Endothelial cell of umbilical vein (primary cell): ENCODE results near the gene RIC8B.

ENCODE experiments used
- EZH2 ChIP-seq: IDR thresholded peaks from 2 replicates; pipeline ENCODE4 v1.6.1; 2012; ENCODE audit warnings: borderline replicate concordance, low read depth, mild to moderate bottlenecking, moderate library complexity, low read length, inconsistent platforms; ENCODE audit not compliant: severe bottlenecking
- JUN ChIP-seq: IDR thresholded peaks from 2 replicates; pipeline ENCODE4 v1.6.1; 2011; ENCODE audit warnings: borderline replicate concordance, low read depth; ENCODE audit not compliant: insufficient read length, insufficient read depth
- MYC ChIP-seq: IDR thresholded peaks from one replicate; pipeline ENCODE4 v1.6.1; 2011; ENCODE audit warnings: mild to moderate bottlenecking, low read depth, low read length
- POLR2AphosphoS5 ChIP-seq: IDR thresholded peaks from 2 replicates; pipeline ENCODE4 v1.6.1; 2012; ENCODE audit warnings: low read depth, mild to moderate bottlenecking, control low read depth, low read length, moderate library complexity; ENCODE audit not compliant: insufficient read depth
- TF ChIP-seq, protein P1 (sequence below), 2 donors: IDR thresholded peaks; 1 replicate in 1 of 2; 2 replicates in 1 of 2; pipeline ENCODE4 v1.5.1; 2011; ENCODE audit warnings: low read length in 2 of 2, mild to moderate bottlenecking in 2 of 2, moderate library complexity in 2 of 2, control low read depth in 1 of 2, inconsistent platforms in 1 of 2, low read depth in 1 of 2; ENCODE audit not compliant: insufficient read depth in 1 of 2; ENCODE audit errors: extremely low read depth in 1 of 2
- TF ChIP-seq, protein P2 (sequence below): IDR thresholded peaks from 2 replicates; pipeline ENCODE4 v1.6.1; 2011; ENCODE audit not compliant: insufficient read depth, insufficient read length

DNA sequence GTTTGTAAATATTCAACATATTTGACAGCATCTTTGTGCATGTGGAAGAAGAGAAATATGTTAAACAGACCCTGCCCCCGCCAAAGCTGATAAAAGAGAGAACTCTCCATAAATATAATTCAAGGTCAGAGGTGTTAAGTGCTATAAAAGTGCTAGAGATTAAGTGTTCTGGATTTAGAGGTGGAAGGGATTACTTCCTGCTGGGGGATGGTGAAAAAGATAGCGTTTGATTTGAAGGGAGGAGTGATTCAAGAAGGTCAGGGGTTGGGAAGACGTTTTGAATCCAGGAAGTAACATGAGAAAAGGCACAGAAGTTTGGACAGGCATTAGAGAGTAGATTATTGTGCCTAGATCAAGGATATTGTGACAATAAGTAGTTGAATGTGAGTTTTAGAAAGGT is 30.2 kb downstream of the RIC8B start:
- TF ChIP-seq, protein P1, sequence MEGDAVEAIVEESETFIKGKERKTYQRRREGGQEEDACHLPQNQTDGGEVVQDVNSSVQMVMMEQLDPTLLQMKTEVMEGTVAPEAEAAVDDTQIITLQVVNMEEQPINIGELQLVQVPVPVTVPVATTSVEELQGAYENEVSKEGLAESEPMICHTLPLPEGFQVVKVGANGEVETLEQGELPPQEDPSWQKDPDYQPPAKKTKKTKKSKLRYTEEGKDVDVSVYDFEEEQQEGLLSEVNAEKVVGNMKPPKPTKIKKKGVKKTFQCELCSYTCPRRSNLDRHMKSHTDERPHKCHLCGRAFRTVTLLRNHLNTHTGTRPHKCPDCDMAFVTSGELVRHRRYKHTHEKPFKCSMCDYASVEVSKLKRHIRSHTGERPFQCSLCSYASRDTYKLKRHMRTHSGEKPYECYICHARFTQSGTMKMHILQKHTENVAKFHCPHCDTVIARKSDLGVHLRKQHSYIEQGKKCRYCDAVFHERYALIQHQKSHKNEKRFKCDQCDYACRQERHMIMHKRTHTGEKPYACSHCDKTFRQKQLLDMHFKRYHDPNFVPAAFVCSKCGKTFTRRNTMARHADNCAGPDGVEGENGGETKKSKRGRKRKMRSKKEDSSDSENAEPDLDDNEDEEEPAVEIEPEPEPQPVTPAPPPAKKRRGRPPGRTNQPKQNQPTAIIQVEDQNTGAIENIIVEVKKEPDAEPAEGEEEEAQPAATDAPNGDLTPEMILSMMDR (IDR thresholded peaks at IDR 0.05; ENCODE audit: extremely low read depth in 1 of 2, insufficient read depth in 1 of 2, low read depth in 1 of 2, low read length in 2 of 2) = no peak
- no peak for TF ChIP-seq MYC
- no peak for TF ChIP-seq JUN
- no peak for TF ChIP-seq EZH2
- no peak for TF ChIP-seq POLR2AphosphoS5
- TF ChIP-seq, protein P2, sequence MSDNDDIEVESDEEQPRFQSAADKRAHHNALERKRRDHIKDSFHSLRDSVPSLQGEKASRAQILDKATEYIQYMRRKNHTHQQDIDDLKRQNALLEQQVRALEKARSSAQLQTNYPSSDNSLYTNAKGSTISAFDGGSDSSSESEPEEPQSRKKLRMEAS = no peak
